Measurements from ENCODE around the gene ADCY3.

ADCY3 gene

DNA sequence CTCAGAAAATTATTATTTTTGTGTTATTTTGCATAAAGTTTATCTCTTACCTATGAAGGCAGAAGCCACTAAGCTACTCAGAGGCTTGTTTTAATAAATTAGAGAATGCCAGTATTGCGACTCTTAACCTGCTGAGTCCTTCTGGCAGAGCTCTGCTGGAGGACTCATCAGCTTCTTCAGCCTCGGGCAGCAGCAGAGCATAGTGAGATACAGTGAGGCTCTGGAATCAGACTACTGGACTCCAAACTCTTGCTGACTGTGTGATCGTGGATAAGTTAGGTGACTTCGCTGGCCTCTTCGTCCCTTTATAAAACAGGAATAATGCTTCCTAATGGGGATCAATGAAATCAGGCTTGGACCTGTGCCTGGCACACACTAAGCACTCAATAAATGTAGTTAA lies 128.6 kb downstream of the ADCY3 start:
- TF ChIP-seq, protein P1, sequence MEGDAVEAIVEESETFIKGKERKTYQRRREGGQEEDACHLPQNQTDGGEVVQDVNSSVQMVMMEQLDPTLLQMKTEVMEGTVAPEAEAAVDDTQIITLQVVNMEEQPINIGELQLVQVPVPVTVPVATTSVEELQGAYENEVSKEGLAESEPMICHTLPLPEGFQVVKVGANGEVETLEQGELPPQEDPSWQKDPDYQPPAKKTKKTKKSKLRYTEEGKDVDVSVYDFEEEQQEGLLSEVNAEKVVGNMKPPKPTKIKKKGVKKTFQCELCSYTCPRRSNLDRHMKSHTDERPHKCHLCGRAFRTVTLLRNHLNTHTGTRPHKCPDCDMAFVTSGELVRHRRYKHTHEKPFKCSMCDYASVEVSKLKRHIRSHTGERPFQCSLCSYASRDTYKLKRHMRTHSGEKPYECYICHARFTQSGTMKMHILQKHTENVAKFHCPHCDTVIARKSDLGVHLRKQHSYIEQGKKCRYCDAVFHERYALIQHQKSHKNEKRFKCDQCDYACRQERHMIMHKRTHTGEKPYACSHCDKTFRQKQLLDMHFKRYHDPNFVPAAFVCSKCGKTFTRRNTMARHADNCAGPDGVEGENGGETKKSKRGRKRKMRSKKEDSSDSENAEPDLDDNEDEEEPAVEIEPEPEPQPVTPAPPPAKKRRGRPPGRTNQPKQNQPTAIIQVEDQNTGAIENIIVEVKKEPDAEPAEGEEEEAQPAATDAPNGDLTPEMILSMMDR (conservative IDR thresholded peaks at IDR 0.05; ENCODE audit: low read length), result no peak
- DNase-seq (ENCODE audit: low read depth), result no peak
- no peak overlapping the region for H3K4me3 ChIP-seq (ENCODE audit: low read length)

DNA sequence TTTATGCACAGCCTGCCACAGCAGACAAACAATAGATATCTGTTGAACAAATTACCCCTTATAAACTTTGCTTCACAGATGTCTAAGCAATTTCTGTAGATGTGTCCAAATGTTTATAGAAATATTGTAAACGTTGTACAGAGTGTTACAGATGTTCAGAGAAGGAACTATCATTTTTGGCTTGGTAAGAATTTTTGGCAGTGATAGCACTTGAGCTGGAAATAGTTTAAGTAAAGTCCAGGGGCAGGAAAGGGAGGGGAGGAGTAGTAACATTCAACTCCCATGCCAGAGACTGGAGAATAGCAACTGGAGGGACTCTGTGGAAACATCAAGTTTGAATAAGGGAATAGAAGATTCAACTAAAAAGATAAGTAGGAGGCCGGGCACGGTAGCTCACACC lies 131.2 kb downstream of the ADCY3 start:
- TF ChIP-seq, protein P1 (conservative IDR thresholded peaks at IDR 0.05; ENCODE audit: low read length), result no peak
- no peak for DNase-seq (ENCODE audit: low read depth)
- H3K4me3 ChIP-seq (ENCODE audit: low read length), result no peak overlapping the region

DNA sequence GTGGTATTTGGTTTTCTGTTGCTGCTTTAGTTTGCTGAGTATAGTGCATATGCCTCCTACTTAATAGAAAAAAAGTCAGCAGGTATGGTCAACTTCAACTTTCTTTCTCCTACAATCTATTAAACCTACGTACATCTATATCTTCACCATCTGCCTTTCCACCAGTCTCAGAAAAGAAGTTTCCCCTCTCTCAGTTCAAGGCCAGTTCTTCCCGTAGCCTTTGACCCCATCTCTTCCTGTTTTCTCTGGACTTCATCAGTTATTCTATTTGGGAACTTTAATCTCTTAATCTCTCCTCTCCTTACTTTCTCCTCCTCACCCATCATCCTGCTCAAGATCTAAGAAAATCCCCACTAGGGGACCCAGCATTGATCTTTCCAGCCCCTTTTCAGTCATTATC lies 132.5 kb downstream of the ADCY3 start:
- DNase-seq (ENCODE audit: low read depth), result no peak
- TF ChIP-seq, protein P1 (conservative IDR thresholded peaks at IDR 0.05; ENCODE audit: low read length), result no peak
- no peak overlapping the region for H3K4me3 ChIP-seq (ENCODE audit: low read length)

DNA sequence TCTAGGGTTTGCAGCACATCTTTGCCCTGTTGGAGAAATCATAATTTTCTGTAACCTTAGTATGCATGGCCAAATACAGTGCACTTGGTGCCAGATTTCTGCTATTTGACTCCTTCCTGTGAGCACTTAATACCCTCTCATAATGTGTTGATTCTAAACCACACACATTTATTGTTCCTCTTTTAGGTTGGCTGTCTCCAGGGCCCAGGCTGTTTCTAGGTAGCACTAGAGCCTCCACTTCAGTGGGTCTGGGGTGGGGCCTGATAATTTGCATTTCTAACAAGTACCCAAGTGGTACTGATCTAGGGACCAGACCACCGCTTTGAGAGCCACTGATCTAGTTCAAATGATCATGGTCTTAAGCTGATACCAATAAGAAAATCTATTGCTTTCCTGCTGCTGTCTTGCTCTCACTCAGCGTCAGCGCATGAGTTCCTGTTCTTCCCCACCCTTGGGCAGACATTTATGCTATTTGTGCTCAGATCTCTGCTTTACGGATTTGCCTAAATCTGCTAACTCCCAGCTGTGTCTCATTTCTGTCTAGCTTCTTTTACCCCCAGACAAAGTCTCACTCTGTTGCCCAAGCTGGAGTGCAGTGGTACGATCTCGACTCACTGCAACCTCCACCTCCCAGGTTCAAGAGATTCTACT lies 134.2 kb downstream of the ADCY3 start:
- TF ChIP-seq, protein P1 (conservative IDR thresholded peaks at IDR 0.05; ENCODE audit: low read length), result no peak
- no peak for DNase-seq (ENCODE audit: low read depth)
- no peak overlapping the region for H3K4me3 ChIP-seq (ENCODE audit: low read length)

DNA sequence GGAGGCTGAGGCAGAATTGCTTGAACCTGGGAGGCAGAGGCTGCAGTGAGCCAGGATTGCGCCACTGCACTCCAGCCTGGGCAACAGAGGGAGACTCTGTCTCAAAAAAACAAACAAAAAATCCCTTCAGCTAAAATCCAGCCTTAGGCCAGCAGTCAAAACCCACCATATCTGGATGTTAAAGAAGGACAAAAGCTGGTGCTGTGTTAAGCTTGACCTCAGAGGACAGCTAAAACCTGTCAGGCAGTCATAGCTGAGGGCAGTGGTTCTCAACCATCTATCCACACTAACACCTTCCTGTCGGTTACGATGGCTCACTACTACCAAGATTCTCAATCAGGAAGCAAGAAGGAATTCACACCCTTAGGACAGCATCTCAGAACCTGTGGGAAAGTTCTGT lies 136.4 kb downstream of the ADCY3 start:
- DNase-seq (ENCODE audit: low read depth), result no peak
- TF ChIP-seq, protein P1 (conservative IDR thresholded peaks at IDR 0.05; ENCODE audit: low read length), result no peak
- H3K4me3 ChIP-seq (ENCODE audit: low read length), result no peak overlapping the region

DNA sequence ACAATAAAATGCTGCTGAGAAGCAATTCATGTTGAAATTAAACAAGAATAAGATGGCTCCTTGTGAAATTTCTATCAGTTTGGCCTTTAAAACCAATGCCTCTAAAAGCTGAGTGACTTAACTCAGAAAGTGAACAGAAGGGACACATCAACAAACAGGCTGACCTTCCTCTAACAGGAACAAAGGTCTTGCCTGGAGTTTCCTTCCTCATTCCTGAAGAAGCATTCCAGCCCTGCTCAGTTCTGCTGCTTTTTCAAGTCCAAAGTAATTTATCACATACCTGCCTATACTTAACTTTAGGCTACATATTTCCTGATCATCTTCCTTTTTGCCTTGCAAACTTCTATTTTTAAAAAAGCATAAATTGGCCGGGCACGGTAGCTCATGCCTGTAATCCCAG lies 140.9 kb downstream of the ADCY3 start:
- DNase-seq (ENCODE audit: low read depth), result no peak
- no peak overlapping the region for H3K4me3 ChIP-seq (ENCODE audit: low read length)
- TF ChIP-seq, protein P1 (conservative IDR thresholded peaks at IDR 0.05; ENCODE audit: low read length), result no peak

DNA sequence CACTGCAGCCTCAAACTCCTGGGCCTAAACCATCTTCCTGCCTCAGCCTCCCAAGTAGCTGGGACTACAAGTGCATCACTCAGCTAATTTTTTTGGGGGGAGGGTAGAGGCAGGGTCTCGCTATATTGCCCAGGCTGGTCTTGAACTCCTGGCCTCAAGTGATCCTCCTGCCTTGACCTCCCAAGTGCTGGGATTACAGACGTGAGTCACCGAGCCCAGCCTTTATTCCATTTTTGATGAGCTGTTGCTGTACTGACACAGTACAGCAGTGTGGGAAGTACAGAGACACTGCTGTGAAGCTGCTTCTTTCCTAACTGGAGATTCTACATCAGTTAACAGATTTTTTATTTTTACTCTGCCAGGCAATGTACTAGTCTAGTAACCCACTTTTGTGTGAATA lies 145.7 kb downstream of the ADCY3 start:
- no peak for DNase-seq (ENCODE audit: low read depth)
- H3K4me3 ChIP-seq (ENCODE audit: low read length), result no peak overlapping the region
- TF ChIP-seq, protein P1 (conservative IDR thresholded peaks at IDR 0.05; ENCODE audit: low read length), result no peak
